ENCODE results near the gene UVSSA. TPM values are rescaled to one million over a fixed set of nuclear protein-coding genes. Genes with fewer than 3 reads are reported as not detected.
A peak's percentile ranks its signal among the peaks of the same experiment; 100 is the strongest.

The UVSSA gene
- total RNA-seq, 1 experiment from 2014 or later: 40.4 TPM

- no peak for TF ChIP-seq AFF4 (CRISPR knock-in tag; IDR thresholded peaks at IDR 0.05; ENCODE audit: borderline replicate concordance)
- TF ChIP-seq JAZF1 (CRISPR knock-in tag; IDR thresholded peaks at IDR 0.05): no peak
- no peak for TF ChIP-seq ZBTB21 (CRISPR knock-in tag; IDR thresholded peaks at IDR 0.05; ENCODE audit: borderline replicate concordance)
- no peak for TF ChIP-seq MXD4 (CRISPR knock-in tag; IDR thresholded peaks at IDR 0.05; ENCODE audit: borderline replicate concordance)
- no peak for TF ChIP-seq TCF7 (CRISPR knock-in tag; IDR thresholded peaks at IDR 0.05; ENCODE audit: low read depth)
- TF ChIP-seq NR3C1 (CRISPR knock-in tag; conservative IDR thresholded peaks at IDR 0.05; ENCODE audit: low read depth): no peak
- no peak for TF ChIP-seq ZMAT4 (CRISPR knock-in tag; IDR thresholded peaks at IDR 0.05)
Measured at GRCh38 chr4:1317177-1318045, 29.6 kb upstream of the UVSSA start (continued).

GRCh38 chr4:1318046-1318375, 29.0 kb upstream of the UVSSA start:
- no peak for DNase-seq (ENCODE audit: low spot score)
- Mint-ChIP-seq H3K36me3 (peaks cover 55% of the 10 kb centered on the region), H3K27me3 (ENCODE audit: low read depth) (no peaks in the 10 kb centered on the region), H3K9me3 (peaks cover 3% of the 10 kb centered on the region; the same call in 1 of the 2 replicates), H3K27ac (no peak overlapping the region), H3K4me3 (no peak overlapping the region), H3K4me1 (no peaks in the 10 kb centered on the region)
- ChIA-PET POLR2A (no interaction called here), CTCF (interaction anchor here (0.6 to 1.6 kb wide), 16 partner anchors 9 to 311 kb away, joined by 3 to 22 read pairs (median 4); partner anchors contain the start of genes MAEA and UVSSA)
- ATAC-seq: no peak
- no peak for TF ChIP-seq ZNF138 (CRISPR knock-in tag; conservative IDR thresholded peaks at IDR 0.05)
- TF ChIP-seq ARID4B (CRISPR knock-in tag; IDR thresholded peaks at IDR 0.05; ENCODE audit: borderline replicate concordance): no peak
- TF ChIP-seq ATF3 (CRISPR knock-in tag; conservative IDR thresholded peaks at IDR 0.05): no peak
- no peak for TF ChIP-seq ZNF671 (CRISPR knock-in tag; IDR thresholded peaks at IDR 0.05)

- POLR2A ChIA-PET: interaction anchor here (0.7 kb wide), 1 partner anchor 9 kb away, joined by 3 read pairs; no protein-coding TSS in a partner anchor
- H3K4me1 Mint-ChIP-seq: no peaks in the 10 kb centered on the region
- DNase-seq (ENCODE audit: low spot score): peak; percentile 71
Measured at GRCh38 chr4:1318488-1319213, 28.4 kb upstream of the UVSSA start.

More at GRCh38 chr4:1318488-1319213, 28.4 kb upstream of the UVSSA start:
- CTCF ChIA-PET: interaction anchor here (0.8 to 1.6 kb wide), 15 partner anchors 9 to 311 kb away, joined by 3 to 22 read pairs (median 5); partner anchors contain the start of genes MAEA and UVSSA
- H3K4me3 Mint-ChIP-seq: no peak overlapping the region
- no peak overlapping the region for H3K27ac Mint-ChIP-seq
- TF ChIP-seq ESRRA (CRISPR knock-in tag; IDR thresholded peaks at IDR 0.05; ENCODE audit: borderline replicate concordance): no peak
- TF ChIP-seq SMAD4 (CRISPR knock-in tag; IDR thresholded peaks at IDR 0.05): no peak
- no peak for TF ChIP-seq ATF1 (CRISPR knock-in tag; IDR thresholded peaks at IDR 0.05)
- peak; percentile 52; the same call in 1 of the 2 replicates for TF ChIP-seq CTCF (IDR thresholded peaks at IDR 0.05)
- H3K36me3 Mint-ChIP-seq: peaks cover 48% of the 10 kb centered on the region
- H3K9me3 Mint-ChIP-seq: peaks cover 3% of the 10 kb centered on the region; the same call in 1 of the 2 replicates
- H3K27me3 Mint-ChIP-seq (ENCODE audit: low read depth): no peaks in the 10 kb centered on the region
- peak; percentile 71 for ATAC-seq
